OCI-M2 (cell line): Measurements from ENCODE around the gene HPF1.
A peak's percentile ranks its signal among the peaks of the same experiment; 100 is the strongest.
"Not testable (repeated sequence)": the region's sequence is repeated elsewhere in the genome, so short reads cannot be mapped to it uniquely, and the experiment has no call there.

Experiments
- DNase-seq: peaks from one replicate; lab custom pipeline; 2025; ENCODE audit not compliant: unreplicated experiment; lab: John Stamatoyannopoulos, UW

Gene HPF1

GRCh38 chr4:169757575-169758184, at the start of gene HPF1:
TSS of gene HPF1 (minus strand) at chr4:169757944. CDS start at chr4:169757877, 67 bp downstream.
- DNase-seq, result peak; percentile 46

GRCh38 chr4:169806770-169807169, 49.0 kb upstream of the HPF1 start:
- not testable (repeated sequence) for DNase-seq

GRCh38 chr4:169803413-169803812, 45.7 kb upstream of the HPF1 start:
- DNase-seq, result no peak

GRCh38 chr4:169802873-169803272, 45.1 kb upstream of the HPF1 start:
- no peak for DNase-seq

- DNase-seq, result no peak
Observed at GRCh38 chr4:169800541-169800940, 42.8 kb upstream of the HPF1 start.

- DNase-seq, result no peak
Observed at GRCh38 chr4:169799260-169799659, 41.5 kb upstream of the HPF1 start.

GRCh38 chr4:169795585-169795984, 37.8 kb upstream of the HPF1 start:
- DNase-seq, result no peak

- DNase-seq, result no peak
Observed at GRCh38 chr4:169791527-169792156, 33.9 kb upstream of the HPF1 start.

- DNase-seq, result no peak
Observed at GRCh38 chr4:169791062-169791461, 33.3 kb upstream of the HPF1 start.

GRCh38 chr4:169774466-169775445, 17.0 kb upstream of the HPF1 start:
- DNase-seq, result no peak

- DNase-seq, result no peak
Observed at GRCh38 chr4:169773889-169774288, 16.1 kb upstream of the HPF1 start.

- not testable (repeated sequence) for DNase-seq
Observed at GRCh38 chr4:169771556-169772080, 13.9 kb upstream of the HPF1 start.

- no peak for DNase-seq
Observed at GRCh38 chr4:169770416-169770815, 12.7 kb upstream of the HPF1 start.

- no peak for DNase-seq
Observed at GRCh38 chr4:169768385-169768784, 10.6 kb upstream of the HPF1 start.

- DNase-seq, result no peak
Observed at GRCh38 chr4:169766741-169767140, 9.0 kb upstream of the HPF1 start.

GRCh38 chr4:169765835-169766234, 8.1 kb upstream of the HPF1 start:
- DNase-seq, result no peak

- DNase-seq, result no peak
Observed at GRCh38 chr4:169761846-169762245, 4.1 kb upstream of the HPF1 start.

- DNase-seq, result no peak
Observed at GRCh38 chr4:169758401-169758962, 738 bp upstream of the HPF1 start.

- no peak for DNase-seq
Observed at GRCh38 chr4:169756971-169757574, 671 bp downstream of the HPF1 start.

GRCh38 chr4:169745291-169745690, 12.5 kb downstream of the HPF1 start:
- DNase-seq, result no peak

GRCh38 chr4:169744601-169745000, 13.1 kb downstream of the HPF1 start:
- DNase-seq, result no peak
